Daoy (cell line): ENCODE data around the gene DNAL1. TPM values are rescaled to one million over a fixed set of nuclear protein-coding genes. Genes with fewer than 3 reads are reported as not detected.
A peak's percentile ranks its signal among the peaks of the same experiment; 100 is the strongest.

Source experiments
- DNase-seq: peaks from one replicate; pipeline ENCODE4 v3.0.0-alpha.2; 2015; ENCODE audit warnings: low read depth
- total RNA-seq: library from RNA; depleted of rRNA; stranded (reverse); fragments of >200 nt; shearing (Covaris generic); gene quantifications from 2 replicates; pipeline ENCODE4 v1.2.3, GENCODE V29; 2014; rRNA removed

The DNAL1 gene
- total RNA-seq, 1 experiment from 2014 or later = 13.3 TPM

GRCh38 chr14:73744175-73744867, 99.5 kb downstream of the DNAL1 start:
- DNase-seq = no peak

DNA sequence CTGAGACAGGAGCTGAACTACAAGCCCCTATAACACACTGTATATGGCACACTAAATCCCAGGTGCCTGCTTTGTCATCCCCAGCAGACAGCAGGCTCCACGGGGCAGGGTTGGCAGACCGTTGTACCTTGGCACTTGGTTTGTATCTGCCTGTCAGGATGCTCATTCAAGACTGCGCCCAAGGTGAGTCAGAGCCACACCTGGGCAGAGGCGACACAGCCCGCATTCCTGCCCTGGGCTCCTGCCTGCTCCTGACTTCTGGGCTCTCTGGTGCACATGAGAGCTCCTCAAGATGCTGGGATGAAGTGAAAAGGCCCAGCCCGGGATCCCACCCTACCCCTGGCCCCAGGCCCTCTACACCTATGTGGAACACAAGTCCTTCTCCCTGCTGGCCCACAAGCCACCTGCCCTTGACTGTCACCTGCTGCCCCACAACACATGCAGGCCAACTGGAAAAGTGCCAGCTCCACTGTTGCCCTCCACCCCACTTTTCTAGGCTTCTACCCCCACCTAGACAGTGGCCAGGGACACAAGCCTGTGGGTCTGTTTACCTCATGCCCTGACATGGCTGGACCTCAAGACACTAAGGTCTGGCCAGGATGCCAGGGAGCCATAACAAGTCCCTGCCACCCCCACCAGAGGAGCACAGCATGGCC, 100.2 kb downstream of the DNAL1 start:
- DNase-seq = no peak

DNA sequence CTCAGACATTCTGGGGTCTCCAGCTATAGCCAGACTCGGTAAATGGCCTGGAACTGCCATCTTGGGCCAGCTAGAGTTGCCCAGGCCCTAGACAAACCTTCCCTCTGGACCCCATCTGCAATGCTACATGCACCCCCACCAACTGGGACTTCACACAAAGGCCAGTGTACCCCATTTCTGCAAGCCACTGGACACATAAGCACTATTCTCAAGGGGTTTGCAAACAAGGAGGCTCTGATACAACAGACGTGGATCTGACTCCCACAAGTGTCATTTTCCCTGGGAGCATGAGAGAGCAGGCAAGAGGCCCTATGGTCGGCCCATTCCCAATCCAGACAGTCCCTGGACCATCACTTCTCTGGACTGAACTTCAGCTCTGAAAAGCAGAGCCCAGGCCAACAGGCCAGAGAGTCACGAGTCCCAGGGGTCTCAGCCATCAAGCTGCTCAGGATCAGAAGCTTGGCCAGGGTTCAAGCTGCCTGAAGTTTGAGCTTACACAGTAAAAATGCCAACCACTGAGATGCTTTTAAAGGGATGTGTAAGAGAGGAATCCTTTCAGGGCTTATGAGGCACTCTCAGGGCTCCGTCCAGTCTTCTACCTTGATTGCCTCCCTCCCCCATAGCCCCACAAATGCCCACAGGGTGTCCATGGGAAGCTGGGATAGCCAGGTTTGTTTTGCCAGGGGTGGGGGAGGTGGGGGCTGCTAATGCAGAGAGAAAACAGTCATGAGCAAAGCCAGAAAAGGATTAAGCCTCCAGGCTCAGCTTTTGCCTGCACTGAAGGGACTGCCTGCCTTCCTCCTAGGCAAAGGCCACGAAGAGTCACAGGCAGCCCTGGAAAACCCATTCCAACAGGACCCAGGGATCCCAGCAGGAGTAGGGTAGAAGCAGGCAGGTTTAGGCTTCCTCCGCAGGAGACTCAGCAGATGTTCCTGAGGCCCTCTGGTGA, 101.1 kb downstream of the DNAL1 start:
- DNase-seq = no peak

- no peak for DNase-seq
These were observed 102.0 kb downstream of the DNAL1 start for GRCh38 chr14:73746520-73747378.

- DNase-seq = no peak
These were observed 102.8 kb downstream of the DNAL1 start for GRCh38 chr14:73747379-73748211.

- DNase-seq = no peak
These were observed 104.1 kb downstream of the DNAL1 start for GRCh38 chr14:73748858-73749357.

- no peak for DNase-seq
These were observed 105.1 kb downstream of the DNAL1 start for GRCh38 chr14:73749706-73750530.

- no peak for DNase-seq
These were observed 105.7 kb downstream of the DNAL1 start for GRCh38 chr14:73750531-73750901.

- DNase-seq = no peak
These were observed 106.4 kb downstream of the DNAL1 start for GRCh38 chr14:73751157-73751691.

DNA sequence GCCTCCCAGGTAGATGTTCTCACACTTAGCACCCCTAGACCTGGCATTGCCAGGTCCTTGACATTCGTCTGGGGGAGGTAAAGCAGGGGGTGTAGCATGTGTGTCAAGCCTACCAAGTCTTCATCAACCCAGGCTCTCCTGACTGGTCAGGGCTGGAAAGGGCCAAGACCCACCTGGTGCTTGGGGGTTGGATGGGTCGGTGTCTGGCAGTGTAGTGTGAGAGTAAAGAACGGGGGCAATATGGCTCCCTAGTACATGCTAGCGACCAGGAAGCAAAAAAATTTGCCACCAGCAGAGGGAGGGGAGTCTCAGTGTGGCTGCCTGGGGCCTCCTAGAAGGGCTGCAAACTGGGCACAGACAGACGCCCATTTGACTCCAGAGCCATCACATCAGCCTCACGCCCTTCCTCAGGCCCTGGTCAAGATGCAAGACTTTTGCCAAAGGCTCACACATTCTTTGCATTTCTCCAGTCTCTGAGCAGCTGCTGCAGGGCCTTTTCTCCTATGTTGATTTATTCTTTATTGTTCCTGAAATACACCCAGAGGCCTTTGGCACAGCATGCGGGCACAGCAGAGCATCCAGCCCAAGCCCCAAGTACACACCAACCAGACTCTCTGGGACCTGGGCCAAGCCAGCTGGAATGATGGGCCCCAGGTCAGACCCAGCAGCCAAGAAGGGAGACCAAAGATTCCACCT, 107.7 kb downstream of the DNAL1 start:
- DNase-seq = peak; percentile 66

Other genes with a start within 250 kb of the DNAL1 start
- 12.9 and 15.2 TPM in 2 replicates for gene NUMB, start 186.4 kb upstream of the DNAL1 start, total RNA-seq
- 10.6 and 16.1 TPM in 2 replicates for gene RIOX1, start 154.1 kb upstream of the DNAL1 start, total RNA-seq
- gene ACOT1, start 107.8 kb upstream of the DNAL1 start, total RNA-seq = 2.6 and 5.1 TPM in 2 replicates
- 0.11 TPM in 1 of 2 replicates, not detected in the other for gene HEATR4, start 86.0 kb upstream of the DNAL1 start, total RNA-seq
- gene ACOT2, start 75.8 kb upstream of the DNAL1 start, total RNA-seq = 32.2 and 46.4 TPM in 2 replicates
- gene ACOT4, start 53.1 kb upstream of the DNAL1 start, total RNA-seq = 0.39 and 1.1 TPM in 2 replicates
- not detected in 2 replicates for gene ACOT6, start 32.5 kb upstream of the DNAL1 start, total RNA-seq
- gene PNMA1, start 69.4 kb downstream of the DNAL1 start, total RNA-seq = 20.2 and 22.4 TPM in 2 replicates
- 6.2 and 18.3 TPM in 2 replicates for gene PTGR2, start 206.8 kb downstream of the DNAL1 start, total RNA-seq
- 119 and 142 TPM in 2 replicates for gene ZNF410, start 241.9 kb downstream of the DNAL1 start, total RNA-seq